Limb (tissue), 2 donors: ENCODE data around the gene NLRP7.
"Not testable (repeated sequence)": the region's sequence is repeated elsewhere in the genome, so short reads cannot be mapped to it uniquely, and the experiment has no call there.

Experiments used
- DNase-seq, 2 donors: peaks; one replicate each; pipeline ENCODE4 v3.0.0-alpha.2; 2016; ENCODE audit errors: extremely low spot score in 2 of 2

NLRP7 gene

DNA sequence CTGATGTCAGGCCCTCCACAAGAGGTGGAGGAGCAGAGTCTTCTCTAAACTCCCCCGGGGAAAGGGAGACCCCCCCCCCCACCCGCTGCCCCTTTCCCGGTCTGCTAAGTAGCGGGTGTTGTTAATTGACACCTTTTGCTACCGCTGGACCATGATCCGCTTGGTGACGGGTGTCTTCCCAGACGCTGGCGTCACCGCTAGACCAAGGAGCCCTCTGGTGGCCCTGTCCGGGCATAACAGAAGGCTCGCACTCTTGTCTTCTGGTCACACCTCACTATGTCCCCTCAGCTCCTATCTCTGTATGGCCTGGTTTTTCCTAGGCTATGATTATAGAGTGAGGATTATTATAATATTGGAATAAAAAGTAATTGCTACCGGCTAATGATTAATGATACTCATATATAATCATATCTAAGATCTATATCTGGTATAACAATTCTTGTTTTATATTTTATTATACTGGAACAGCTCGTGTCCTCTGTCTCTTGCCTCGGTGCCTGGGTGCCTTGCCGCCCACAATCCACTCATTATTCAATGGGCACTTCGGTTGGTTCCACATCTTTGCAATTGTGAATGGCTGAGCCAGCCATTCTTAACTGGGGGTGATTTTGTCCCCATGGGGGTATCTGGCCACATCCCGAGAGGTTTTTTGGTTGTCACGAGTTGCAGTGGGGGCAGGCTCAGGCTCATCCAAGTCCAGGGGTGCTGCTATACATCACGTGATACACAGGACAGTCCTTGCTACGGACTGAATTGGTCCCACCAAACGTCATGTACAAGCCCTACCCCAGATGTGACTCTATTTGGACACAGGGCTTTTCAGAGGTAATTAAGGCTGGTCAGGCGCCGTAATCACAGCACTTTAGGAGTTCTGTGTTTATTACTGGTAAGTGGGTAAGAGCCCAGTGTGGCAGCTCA lies 27.4 kb downstream of the NLRP7 start:
- peak in 1 of 2 donors; percentile 29 for DNase-seq

GRCh38 chr19:54918499-54918898 lies 28.8 kb downstream of the NLRP7 start:
- no peak for DNase-seq

DNA sequence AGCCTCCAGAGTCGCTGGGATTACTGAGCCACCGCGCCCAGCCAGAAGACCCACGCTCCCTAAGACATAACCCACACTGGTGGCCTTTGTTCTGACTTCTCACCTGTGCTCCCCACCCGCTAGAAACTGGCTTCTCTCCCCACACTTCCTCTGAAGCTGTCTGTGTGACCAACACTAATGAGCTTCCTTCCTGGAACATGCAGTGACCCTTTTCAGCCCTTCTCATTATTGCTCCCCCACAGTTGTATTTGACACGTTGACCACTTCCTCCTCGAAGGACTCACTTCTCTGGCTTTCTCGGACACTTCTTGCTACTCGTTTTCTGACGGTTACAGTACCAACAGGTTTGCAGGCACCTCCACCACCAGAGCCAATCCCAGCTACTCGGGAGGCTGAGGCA lies 30.5 kb downstream of the NLRP7 start:
- DNase-seq: no peak

DNA sequence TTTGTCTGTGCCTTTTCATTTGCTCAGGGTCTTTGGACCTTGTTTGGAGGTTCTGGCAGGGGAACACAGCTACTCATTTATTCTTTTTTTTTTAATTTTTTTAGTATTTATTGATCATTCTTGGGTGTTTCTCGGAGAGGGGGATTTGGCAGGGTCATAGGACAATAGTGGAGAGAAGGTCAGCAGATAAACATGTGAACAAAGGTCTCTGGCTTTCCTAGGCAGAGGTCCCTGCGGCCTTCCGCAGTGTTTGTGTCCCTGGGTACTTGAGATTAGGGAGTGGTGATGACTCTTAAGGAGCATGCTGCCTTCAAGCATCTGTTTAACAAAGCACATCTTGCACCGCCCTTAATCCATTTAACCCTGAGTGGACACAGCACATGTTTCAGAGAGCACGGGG lies 39.4 kb downstream of the NLRP7 start:
- DNase-seq: not testable (repeated sequence)

DNA sequence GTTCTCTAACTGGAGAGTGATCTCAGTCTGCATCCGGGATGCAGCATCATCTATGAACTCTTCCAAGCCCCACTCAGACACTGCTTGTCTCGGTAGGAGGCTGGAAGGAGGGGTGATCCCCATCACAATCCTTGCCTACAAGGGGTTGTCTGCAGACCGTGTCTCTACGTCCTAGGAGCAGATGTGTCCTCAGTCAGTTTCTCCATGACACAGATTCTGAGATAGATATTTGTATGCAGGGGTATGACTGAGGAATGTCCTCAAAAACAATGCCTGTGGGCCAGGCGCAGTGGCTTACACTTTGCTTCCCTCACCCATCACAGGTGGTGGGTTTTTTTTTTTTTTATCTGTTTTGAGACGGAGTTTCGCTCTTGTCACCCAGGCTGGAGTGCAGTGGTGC lies 40.5 kb downstream of the NLRP7 start:
- DNase-seq: no peak

GRCh38 chr19:54905803-54906511 lies 41.4 kb downstream of the NLRP7 start, which contains the start of gene NCR1:
Gene NCR1 (plus strand): TSS chr19:54906148. CDS start chr19:54906188, 40 bp downstream.
- DNase-seq: no peak

DNA sequence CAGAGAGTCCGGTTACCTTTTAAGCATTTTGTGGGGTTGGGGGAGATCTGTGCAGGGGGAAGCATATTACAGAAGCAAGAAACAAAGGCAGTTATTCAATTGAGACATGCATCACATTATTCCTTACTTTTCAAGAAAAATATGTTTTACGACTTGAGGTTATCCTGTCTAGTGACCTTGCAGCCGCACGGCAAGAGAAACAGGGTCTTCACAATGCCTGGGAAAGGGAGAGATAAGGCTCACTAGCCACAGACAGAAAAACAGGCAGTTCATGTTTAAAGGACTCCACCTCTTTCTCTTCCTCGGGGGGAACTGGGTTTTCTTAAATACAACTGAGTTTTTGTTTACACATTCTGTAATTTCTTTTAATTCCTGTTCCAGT lies 41.9 kb downstream of the NLRP7 start:
- no peak for DNase-seq

- DNase-seq: not testable (repeated sequence)
Observed at GRCh38 chr19:54904261-54904660, 43.1 kb downstream of the NLRP7 start.

DNA sequence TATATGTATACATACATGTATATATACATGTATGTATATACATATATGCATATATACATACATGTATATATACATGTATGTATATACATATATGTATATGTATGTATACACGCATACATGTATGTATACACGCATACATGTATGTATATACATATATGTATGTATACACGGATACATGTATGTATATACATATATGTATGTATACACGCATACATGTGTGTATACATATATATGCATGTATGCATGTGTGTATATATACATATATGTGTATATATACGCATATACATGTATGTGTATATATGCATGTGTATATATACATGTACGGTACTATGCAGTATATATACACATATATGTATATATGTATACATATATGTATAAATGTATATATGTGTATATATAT lies 44.0 kb downstream of the NLRP7 start:
- DNase-seq: no peak

DNA sequence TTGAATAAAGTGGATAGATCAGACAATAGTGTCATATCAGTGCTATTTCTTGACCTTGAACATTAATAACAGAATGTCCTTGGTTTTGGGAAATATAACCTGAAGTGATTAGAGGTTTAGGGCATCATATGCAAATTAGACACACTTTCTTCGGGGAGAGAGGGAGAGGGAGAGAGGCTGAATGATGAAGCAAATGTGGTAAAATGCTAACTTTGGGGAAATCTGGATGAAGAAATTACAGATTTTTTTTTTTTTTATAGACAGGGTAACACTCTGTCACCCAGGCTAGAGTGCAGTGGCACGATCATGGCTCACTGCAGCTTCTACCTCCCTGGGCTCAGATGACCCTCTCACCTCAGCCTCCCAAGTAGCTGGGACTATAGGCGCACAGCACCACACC lies 45.3 kb downstream of the NLRP7 start:
- no peak for DNase-seq

DNA sequence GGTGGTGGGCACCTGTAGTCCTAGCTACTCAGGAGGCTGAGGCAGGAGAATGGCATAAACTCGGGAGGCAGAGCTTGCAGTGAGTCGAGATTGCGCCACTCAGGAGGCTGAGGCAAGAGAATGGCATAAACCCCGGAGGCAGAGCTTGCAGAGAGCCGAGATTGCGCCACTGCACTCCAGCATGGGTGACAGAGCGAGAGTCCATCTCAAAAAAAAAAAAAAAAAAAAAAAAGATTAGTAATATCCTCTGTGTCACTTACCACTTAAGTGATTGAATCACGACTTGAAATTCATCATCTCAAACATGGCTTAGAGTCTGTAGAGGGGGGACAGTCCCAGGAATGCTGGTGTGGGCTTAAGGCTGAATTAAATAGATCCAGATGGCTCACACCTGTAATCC lies 46.2 kb downstream of the NLRP7 start:
- DNase-seq: not testable (repeated sequence)

- DNase-seq: not testable (repeated sequence)
Observed at GRCh38 chr19:54899646-54900045, 47.7 kb downstream of the NLRP7 start.

GRCh38 chr19:54898685-54899084 lies 48.6 kb downstream of the NLRP7 start:
- DNase-seq: not testable (repeated sequence)

DNA sequence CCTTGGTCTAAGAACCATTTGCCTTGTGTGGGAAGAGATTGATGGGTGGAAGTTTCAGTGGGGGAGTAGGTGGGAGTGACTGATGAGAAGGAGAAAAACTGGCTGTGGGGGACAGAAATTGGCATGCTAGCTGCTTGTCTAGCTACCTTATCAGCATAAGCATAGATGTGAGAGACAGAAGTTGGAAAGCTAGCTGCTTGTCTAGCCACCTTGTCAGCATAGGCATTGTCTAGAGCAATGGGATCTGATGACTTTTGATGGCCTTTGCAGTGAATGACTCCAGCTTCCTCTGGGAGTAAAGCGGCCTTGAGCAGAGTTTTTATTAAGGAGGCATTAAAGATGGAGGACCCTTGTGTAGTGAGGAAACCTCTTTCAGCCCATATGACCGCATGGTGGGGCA lies 51.3 kb downstream of the NLRP7 start:
- DNase-seq: no peak

DNA sequence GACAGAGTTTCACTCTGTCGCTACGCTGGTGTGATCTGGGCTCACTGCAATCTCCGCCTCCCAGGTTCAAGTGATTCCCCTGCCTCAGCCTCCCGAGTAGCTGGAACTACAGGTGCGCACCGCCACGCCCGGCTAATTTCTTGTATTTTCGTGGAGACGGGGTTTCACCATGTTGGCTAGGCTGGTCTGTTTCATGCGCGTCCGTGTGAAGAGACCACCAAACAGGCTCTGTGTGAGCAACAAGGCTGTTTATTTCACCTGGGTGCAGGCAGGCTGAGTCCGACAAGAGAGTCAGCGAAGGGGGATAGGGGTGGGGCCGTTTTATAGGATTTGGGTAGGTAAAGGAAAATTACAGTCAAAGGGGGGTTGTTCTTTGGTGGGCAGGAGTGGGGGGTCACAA lies 53.2 kb downstream of the NLRP7 start:
- DNase-seq: not testable (repeated sequence)

- DNase-seq: no peak
Observed at GRCh38 chr19:54893406-54893805, 53.9 kb downstream of the NLRP7 start.

DNA sequence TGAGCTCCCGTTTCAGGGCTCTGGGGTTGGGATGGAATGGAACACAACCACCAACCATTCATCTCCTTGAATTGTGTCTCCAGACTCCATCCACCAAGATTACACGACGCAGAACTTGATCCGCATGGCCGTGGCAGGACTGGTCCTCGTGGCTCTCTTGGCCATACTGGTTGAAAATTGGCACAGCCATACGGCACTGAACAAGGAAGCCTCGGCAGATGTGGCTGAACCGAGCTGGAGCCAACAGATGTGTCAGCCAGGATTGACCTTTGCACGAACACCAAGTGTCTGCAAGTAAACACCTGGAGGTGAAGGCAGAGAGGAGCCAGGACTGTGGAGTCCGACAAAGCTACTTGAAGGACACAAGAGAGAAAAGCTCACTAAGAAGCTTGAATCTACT lies 57.8 kb downstream of the NLRP7 start:
- DNase-seq: no peak

DNA sequence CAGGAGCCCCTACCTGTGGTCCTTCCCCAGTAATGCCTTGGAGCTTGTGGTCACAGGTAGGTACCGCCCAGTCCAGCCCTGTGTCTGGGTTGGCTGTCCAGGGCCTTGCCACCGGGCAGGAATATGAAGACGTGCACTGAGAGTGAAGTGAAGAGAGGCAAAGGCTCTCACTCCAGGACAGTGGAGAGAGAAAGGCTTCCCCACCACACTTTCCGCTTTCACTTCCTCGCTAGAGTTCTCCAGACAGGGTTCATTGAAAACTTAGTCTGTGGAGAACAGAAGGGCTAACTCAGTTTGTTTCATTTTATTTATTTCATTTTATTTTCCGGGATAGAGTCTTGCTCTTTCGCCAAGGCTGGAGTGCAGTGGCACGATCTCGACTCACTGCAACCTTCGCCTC lies 59.1 kb downstream of the NLRP7 start:
- DNase-seq: no peak

DNA sequence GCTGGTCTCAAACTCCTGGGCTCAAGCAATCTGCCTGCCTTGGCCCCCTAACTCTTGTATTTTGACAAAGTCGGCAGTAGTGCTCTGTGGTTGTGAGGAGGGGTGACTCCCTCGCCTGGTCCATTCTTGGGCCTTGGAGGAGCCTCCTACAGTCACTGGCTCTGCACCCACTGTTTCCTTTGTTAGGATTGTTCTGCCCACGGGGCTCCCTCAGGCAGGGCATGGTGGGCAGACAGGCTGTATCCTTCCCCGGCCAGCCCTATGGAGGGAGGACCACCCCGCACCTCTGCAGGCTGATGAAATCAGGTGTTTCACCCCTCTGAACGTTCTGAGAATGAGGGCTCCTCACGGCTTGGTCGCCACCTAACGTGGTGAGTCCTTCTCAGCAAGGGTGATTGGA lies 64.1 kb downstream of the NLRP7 start:
- DNase-seq: no peak

DNA sequence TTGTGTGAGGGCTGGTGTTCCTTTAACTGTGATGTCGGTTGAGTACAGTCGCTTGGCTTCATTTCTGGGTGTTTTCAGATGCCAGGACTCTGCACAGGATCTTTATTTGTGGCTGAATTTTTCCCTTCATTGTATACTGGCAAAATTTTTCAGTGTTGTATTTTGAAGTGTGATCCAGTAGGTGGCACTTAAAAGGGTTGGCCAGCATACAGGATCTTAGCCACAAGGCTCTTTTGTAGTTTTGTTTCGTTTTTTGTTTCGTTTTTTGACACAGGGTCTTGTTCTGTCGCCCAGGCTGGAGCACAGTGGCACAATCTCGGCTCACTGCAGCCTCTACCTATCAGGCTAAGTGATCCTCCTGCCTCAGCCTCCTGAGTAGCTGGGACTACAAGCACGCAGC lies 64.6 kb downstream of the NLRP7 start:
- no peak for DNase-seq

DNA sequence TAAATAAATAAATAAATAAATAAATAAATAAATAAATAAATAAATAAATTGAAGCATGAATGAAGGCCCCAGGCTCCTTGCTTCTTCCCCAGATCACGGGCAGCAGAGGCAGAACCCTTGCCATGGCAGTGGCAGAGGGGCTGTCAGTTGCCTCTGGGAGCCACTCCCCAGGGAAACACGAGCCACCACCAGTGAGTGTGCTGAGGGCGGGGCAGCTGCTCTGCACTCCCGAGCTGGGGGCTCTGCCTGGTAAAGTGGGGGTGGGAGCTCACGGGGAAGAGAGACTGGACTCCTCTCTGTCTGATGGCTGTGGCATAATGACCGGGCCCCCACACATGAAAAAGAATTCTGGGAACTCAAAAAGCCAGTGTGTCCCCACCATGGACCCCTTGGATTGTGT lies 65.4 kb downstream of the NLRP7 start:
- DNase-seq: no peak

- no peak for DNase-seq
Observed at GRCh38 chr19:54877471-54877870, 69.9 kb downstream of the NLRP7 start.

- DNase-seq: no peak
Observed at GRCh38 chr19:54875506-54875905, 71.8 kb downstream of the NLRP7 start.
